ENCODE results near the gene RPS2. TPM values are rescaled to one million over a fixed set of nuclear protein-coding genes. Genes with fewer than 3 reads are reported as not detected.
"Not testable (repeated sequence)": the region's sequence is repeated elsewhere in the genome, so short reads cannot be mapped to it uniquely, and the experiment has no call there.

RPS2 gene
- total RNA-seq, 8 experiments from 2014 or later, result 1,718 to 3,761 (median 2,257) TPM

DNA sequence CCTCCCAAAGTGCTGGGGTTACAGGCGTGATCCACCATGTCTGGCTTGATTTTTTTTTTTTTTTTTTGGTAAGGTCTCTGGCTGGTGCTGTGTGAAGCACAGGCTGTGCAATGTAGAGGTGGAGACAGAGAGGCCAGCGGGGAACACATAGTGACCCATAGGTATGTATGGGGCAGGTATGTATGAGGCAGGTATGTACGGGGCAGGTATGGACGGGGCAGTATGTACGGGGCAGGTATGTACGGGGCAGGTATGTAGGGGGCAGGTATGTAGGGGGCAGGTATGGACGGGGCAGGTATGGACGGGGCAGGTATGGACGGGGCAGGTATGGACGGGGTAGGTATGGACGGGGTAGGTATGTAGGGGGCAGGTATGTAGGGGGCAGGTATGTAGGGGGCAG lies 15.1 kb downstream of the RPS2 start:
- 57 to 100% (median 80%) methylated on average over 1 of the region's 11 CpGs; no CpG with 5 or more reads in 7 of the 10 experiments for WGBS, 10 experiments
- no peak for ATAC-seq (replicated peaks in 6 of 8)
- Histone ChIP-seq H3K4me1 (replicated peaks in 1 of 2) (no peaks in the 10 kb centered on the region), H3K4me3 (no peak overlapping the region), H3K27ac (no peak overlapping the region)
- in situ Hi-C loops (cut with MboI; ENCODE audit: low pct_unique_long_range_greater_than_20kb in 2 of 9, low sequenced_read_pairs in 9 of 9, unreplicated experiment in 9 of 9), result no loop called here

GRCh38 chr16:1947369-1947670 lies 17.3 kb downstream of the RPS2 start:
- no peak for ATAC-seq (replicated peaks in 6 of 8)
- no peak overlapping the region for H3K27ac ChIP-seq
- 60 to 100% (median 75%) methylated on average over 1 to 3 of the region's 9 CpGs; no CpG with 5 or more reads in 5 of the 10 experiments for WGBS, 10 experiments
- H3K4me3 ChIP-seq, result no peak overlapping the region
- H3K4me1 ChIP-seq (replicated peaks in 1 of 2), result peaks cover 2 to 8% of the 10 kb centered on the region in 2 donors
- in situ Hi-C loops (cut with MboI; ENCODE audit: low pct_unique_long_range_greater_than_20kb in 2 of 9, low sequenced_read_pairs in 9 of 9, unreplicated experiment in 9 of 9), result no loop called here

GRCh38 chr16:1946495-1947368 lies 17.9 kb downstream of the RPS2 start:
- in situ Hi-C loops (cut with MboI; ENCODE audit: low pct_unique_long_range_greater_than_20kb in 2 of 9, low sequenced_read_pairs in 9 of 9, unreplicated experiment in 9 of 9), result no loop called here
- Histone ChIP-seq H3K4me3 (no peak overlapping the region), H3K27ac (no peak overlapping the region), H3K4me1 (replicated peaks in 1 of 2) (peaks cover 7 to 10% of the 10 kb centered on the region in 2 donors)
- ATAC-seq (replicated peaks in 6 of 8), result no peak
- 70 to 96% methylated on average over 2 to 5 of the region's 38 CpGs; no CpG with 5 or more reads in 8 of the 10 experiments for WGBS, 10 experiments

- Histone ChIP-seq H3K27ac (no peak overlapping the region), H3K4me3 (no peak overlapping the region), H3K4me1 (replicated peaks in 1 of 2) (peaks cover 10% of the 10 kb centered on the region in 2 donors)
- in situ Hi-C loops (cut with MboI; ENCODE audit: low pct_unique_long_range_greater_than_20kb in 2 of 9, low sequenced_read_pairs in 9 of 9, unreplicated experiment in 9 of 9), result no loop called here
- no peak for ATAC-seq (replicated peaks in 6 of 8)
- 67 to 100% (median 93%) methylated on average over 1 to 9 of the region's 19 CpGs; no CpG with 5 or more reads in 7 of the 10 experiments for WGBS, 10 experiments
Measured at GRCh38 chr16:1945559-1946391, 18.9 kb downstream of the RPS2 start.

DNA sequence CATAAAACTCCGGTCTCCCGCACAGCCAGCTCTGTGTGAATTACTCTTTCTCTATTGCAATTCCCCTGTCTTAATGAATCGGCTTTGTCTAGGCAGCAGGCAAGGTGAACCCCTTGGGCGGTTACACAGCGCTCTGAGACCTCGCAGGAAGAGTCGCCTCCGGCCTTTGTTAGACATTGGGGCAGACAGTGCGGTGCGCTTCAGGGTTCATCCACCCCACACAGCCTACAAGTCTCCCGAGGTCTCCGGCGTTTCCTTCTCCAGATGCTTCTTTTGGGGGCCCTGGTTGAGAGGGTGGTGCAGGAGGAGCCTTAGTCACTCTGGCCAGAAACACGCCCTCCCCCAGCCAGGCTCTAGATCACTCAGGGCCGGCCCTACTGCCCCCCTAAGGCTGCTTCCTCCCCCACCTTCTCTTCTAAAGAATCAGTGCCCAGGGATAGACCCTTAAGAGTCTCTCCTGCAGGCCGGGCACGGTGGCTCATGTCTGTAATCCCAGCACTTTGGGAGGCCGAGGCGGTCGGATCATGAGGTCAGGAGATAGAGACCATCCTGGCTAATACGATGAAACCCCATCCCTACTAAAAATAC lies 19.9 kb downstream of the RPS2 start:
- ATAC-seq (replicated peaks in 6 of 8), result no peak
- Histone ChIP-seq H3K4me1 (replicated peaks in 1 of 2) (peaks cover 10% of the 10 kb centered on the region in 2 donors), H3K27ac (no peak overlapping the region), H3K4me3 (no peak overlapping the region)
- in situ Hi-C loops (cut with MboI; ENCODE audit: low pct_unique_long_range_greater_than_20kb in 2 of 9, low sequenced_read_pairs in 9 of 9, unreplicated experiment in 9 of 9), result no loop called here
- WGBS, 10 experiments, result 89 to 100% (median 90%) methylated on average over 1 to 11 of the region's 21 CpGs; no CpG with 5 or more reads in 4 of the 10 experiments

DNA sequence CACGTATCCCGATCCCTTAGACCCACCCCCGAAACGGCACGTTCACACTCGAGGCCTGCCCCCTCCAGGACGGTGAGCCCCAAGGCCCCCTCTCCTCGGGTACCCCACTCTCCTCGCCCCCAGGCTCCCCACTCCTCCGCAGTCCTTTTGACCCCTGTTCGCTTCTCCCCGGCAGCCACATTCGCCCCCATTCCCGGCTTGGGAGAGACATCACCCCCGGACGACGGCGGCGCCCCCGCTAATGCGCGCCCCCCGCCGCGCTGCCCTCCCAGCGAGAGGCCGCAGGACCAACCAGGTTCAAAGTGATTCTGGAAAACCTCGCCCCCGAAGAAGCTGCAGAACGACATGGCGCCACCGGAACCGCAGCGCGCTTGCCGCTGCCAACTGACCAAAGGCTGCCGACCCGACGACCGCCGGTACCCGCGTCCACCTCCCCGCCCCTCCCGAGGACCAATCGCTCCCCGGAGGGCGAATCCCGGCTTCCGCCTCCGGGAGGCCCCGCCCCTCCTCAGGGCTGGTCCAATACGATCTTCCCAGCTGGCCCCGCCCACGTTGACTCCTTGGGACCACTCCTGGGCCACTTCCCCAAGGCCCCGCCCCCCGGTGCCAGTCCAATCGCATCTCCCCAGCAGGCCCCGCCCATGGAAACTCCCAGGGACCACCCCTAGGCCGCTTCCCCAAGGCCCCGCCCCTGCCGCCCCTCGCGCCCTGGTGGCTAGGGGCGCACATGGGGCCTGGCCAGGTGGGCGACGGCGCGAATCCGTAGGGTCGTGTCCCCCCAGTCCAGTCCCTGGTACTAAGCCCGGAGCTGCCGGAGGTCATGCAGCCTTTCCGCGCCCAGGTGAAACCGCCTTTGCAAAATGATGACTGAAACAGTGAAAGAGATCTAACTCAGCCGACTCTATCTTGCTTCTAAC lies 21.6 kb downstream of the RPS2 start, which contains the start of gene MSRB1:
TSS of gene MSRB1 (minus strand) at position 390 of the 917 bp plus-strand sequence. CDS start at position 347, 43 bp downstream.
- peak; percentile 91 to 97 (median 94) for ATAC-seq (replicated peaks in 6 of 8)
- Histone ChIP-seq H3K27ac (peak within 1 kb of the TSS in 1 of 2 donors; percentile 51), H3K4me3 (peak within 1 kb of the TSS; percentile 56 to 91 (median 72)), H3K4me1 (replicated peaks in 1 of 2) (peaks cover 10% of the 10 kb centered on the region in 2 donors)
- in situ Hi-C loops (cut with MboI; ENCODE audit: low pct_unique_long_range_greater_than_20kb in 2 of 9, low sequenced_read_pairs in 9 of 9, unreplicated experiment in 9 of 9), result no loop called here
- WGBS, 10 experiments, result 12 to 50% (median 20%) methylated on average over 1 to 10 of the region's 77 CpGs; no CpG with 5 or more reads in 4 of the 10 experiments

DNA sequence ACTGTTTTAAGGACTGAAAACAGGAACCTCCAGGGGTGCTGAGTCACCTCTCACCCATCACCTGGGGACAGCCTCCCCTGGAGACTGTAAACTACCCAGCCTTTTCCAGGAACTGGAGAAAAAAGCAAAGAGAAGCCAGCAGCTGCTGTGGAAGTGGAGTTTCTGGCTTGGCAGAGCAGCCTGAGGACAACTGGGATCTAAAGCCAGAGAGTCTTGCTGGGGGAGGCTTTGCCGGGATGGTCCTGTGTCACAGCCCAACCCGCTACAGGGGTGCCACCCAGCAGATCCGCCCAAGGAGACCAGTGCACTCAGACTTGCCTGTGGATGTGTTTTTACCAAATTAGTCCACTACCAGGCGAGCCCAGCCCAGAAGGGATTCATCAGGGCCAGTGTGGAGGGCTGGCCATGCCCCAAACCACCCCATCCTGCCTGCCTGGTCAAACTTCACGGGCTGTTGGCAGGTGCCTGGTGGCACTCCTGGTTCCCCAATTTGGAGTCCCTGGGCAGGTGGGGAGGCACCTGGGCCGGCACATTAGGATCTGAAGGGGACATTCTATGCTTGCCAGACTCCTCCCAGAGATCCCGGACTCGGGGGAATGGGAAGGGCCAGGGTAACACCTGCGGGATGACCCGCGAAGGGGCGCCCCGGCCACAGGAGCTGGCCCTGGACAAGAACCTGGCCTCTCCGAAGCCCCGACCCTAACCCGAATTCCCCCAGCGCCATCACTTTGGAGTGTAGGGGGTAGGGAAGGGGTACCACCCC lies 22.4 kb downstream of the RPS2 start:
- ATAC-seq (replicated peaks in 6 of 8), result peak in 2 of 8 experiments; percentile 18 to 28
- peaks cover 10% of the 10 kb centered on the region in 2 donors for H3K4me1 ChIP-seq (replicated peaks in 1 of 2)
- H3K4me3 ChIP-seq, result peak overlapping the region; percentile 56 to 91 (median 72)
- in situ Hi-C loops (cut with MboI; ENCODE audit: low pct_unique_long_range_greater_than_20kb in 2 of 9, low sequenced_read_pairs in 9 of 9, unreplicated experiment in 9 of 9), result no loop called here
- H3K27ac ChIP-seq, result no peak overlapping the region
- 0 to 80% (median 0%) methylated on average over 1 of the region's 17 CpGs; no CpG with 5 or more reads in 6 of the 10 experiments for WGBS, 10 experiments

DNA sequence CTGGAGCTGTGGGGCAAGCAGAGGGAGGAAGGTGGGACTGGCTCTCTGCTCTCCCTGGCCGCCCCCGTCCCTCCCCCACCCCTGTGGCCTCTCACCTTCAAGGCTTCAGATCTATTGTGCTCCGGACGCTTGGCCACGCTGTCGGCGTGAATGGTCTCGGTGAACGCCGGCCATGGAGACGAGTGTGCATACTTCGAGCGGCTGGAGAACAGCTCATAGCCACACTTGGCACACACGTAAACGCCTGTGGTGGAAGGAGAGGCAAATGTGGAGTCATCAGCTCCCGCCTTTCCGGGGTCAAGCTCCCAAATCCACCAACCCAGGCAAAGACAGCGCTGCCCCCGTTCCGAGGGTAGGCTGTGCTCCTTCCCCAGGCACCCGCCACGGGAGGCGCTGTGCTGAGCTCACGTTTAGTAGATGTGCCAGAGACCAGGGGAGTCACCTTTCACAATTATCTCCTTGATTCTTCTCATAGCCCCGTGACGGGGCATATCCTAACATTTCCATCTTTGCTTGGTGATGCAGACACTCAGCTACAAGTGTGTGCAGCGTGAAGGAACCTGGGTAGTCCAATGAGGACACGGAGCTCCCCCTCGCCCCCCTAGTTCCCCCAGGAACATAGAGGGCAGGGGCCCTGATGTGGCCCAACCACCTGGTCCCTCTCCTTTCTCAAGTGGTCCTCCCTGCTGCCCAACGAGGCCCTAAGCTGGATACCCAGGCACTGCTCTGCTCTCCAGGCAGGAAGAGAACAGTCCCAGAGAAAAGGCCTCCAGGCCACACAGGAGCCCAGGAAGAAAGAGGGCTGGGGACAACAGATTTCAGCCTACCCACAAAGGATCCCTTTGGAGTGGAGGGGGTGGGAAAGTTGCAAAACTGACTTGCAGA lies 23.2 kb downstream of the RPS2 start:
- in situ Hi-C loops (cut with MboI; ENCODE audit: low pct_unique_long_range_greater_than_20kb in 2 of 9, low sequenced_read_pairs in 9 of 9, unreplicated experiment in 9 of 9), result no loop called here

GRCh38 chr16:1940273-1941161 lies 24.1 kb downstream of the RPS2 start:
- in situ Hi-C loops (cut with MboI; ENCODE audit: low pct_unique_long_range_greater_than_20kb in 2 of 9, low sequenced_read_pairs in 9 of 9, unreplicated experiment in 9 of 9), result no loop called here
- Histone ChIP-seq H3K4me1 (replicated peaks in 1 of 2) (peaks cover 10% of the 10 kb centered on the region in 2 donors), H3K4me3 (no peak overlapping the region), H3K27ac (no peak overlapping the region)
- ATAC-seq (replicated peaks in 6 of 8), result no peak
- 67 to 100% (median 80%) methylated on average over 2 to 11 of the region's 23 CpGs; no CpG with 5 or more reads in 4 of the 10 experiments for WGBS, 10 experiments

More for the DNA sequence above, 23.2 kb downstream of the RPS2 start:
- Histone ChIP-seq H3K4me1 (replicated peaks in 1 of 2) (peaks cover 10% of the 10 kb centered on the region in 2 donors), H3K4me3 (peak overlapping the region in 2 of 5 donors; percentile 2 to 8), H3K27ac (no peak overlapping the region)
- WGBS, 10 experiments, result 0 to 62% (median 60%) methylated on average over 1 to 8 of the region's 30 CpGs; no CpG with 5 or more reads in 7 of the 10 experiments
- ATAC-seq (replicated peaks in 6 of 8), result no peak

DNA sequence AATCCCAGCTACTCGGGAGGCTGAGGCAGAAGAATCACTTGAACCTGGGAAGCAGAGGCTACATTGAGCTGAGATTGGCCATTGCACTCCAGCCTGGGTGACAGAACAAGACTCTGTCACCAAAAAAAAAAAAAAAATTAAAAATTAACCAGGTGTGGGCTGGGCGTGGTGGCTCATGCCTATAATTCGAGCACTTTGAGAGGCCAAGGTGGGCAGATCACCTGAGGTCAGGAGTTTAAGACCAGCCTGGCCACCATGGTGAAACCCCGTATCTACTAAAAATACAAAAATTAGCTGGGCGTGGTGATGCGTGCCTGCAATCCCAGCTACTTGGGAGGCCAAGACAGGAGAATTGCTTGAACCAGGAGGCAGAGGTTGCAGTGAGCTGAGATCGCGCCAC lies 24.8 kb downstream of the RPS2 start:
- H3K27ac ChIP-seq; in situ Hi-C loops (cut with MboI; ENCODE audit: low pct_unique_long_range_greater_than_20kb in 2 of 9, low sequenced_read_pairs in 9 of 9, unreplicated experiment in 9 of 9); H3K4me3 ChIP-seq; ATAC-seq (replicated peaks in 6 of 8): not testable (repeated sequence)
- WGBS, 10 experiments, result 88 to 100% (median 99%) methylated on average over 1 to 6 of the region's 8 CpGs; no CpG with 5 or more reads in 2 of the 10 experiments
- H3K4me1 ChIP-seq (replicated peaks in 1 of 2), result peaks cover 10% of the 10 kb centered on the region in 2 donors
